Endothelial cell of umbilical vein (primary cell): ENCODE measurements around the gene TMC6. TPM values are rescaled to one million over a fixed set of nuclear protein-coding genes. Genes with fewer than 3 reads are reported as not detected.

Experiments used
- BruUV-seq: library from RNA; stranded (reverse); fragments of 400-500 nt; replicated peaks from 2 replicates; lab custom pipeline; 2021; lab: Mats Ljungman, UMichigan
- CTCF ChIA-PET: fragments of 300-600, 350-600 bp; sonication (Branson Sonifier 250); formaldehyde crosslinking; loops from one replicate; lab custom pipeline; 2021; ENCODE audit warnings: antibody characterized with exemption, inconsistent platforms; lab: Charles Lee
- POLR2A ChIA-PET: fragments of 300-600, 350-600 bp; sonication (Branson Sonifier 250); formaldehyde crosslinking; loops from one replicate; lab custom pipeline; 2021; ENCODE audit warnings: antibody characterized with exemption, inconsistent platforms; lab: Charles Lee
- DNase-seq: peaks from one replicate; pipeline ENCODE4 v3.0.0-alpha.2; 2011; ENCODE audit warnings: low read depth, low spot score
- FAIRE-seq: peaks from 2 replicates; lab custom pipeline; 2011; peaks lifted over from hg19 to GRCh38; lab: Jason Lieb, UNC
- H2AFZ ChIP-seq: 2 replicates; pipeline ENCODE4 v1.6.0; 2012; ENCODE audit warnings: low read depth, low read length, control low read depth, inconsistent platforms
- H3K27ac ChIP-seq: 2 replicates; pipeline ENCODE4 v1.5.1; 2011; ENCODE audit warnings: low read depth, mild to moderate bottlenecking, control low read depth, low read length, moderate library complexity; ENCODE audit not compliant: insufficient read depth
- H3K27me3 ChIP-seq, 2 experiments: 2 replicates each; pipeline versions ENCODE4 v1.6.0 to v1.6.1; 2011; ENCODE audit warnings: low read length in 2 of 2, mixed read lengths in 1 of 2; ENCODE audit not compliant: control insufficient read depth in 2 of 2, insufficient read depth in 2 of 2
- H3K36me3 ChIP-seq, 2 experiments: 2 replicates in 1 of 2; 3 replicates in 1 of 2; pipeline ENCODE4 v1.5.1; 2011; ENCODE audit warnings: low read length in 2 of 2, mild to moderate bottlenecking in 1 of 2, moderate library complexity in 1 of 2; ENCODE audit not compliant: control insufficient read depth in 2 of 2, insufficient read depth in 2 of 2; ENCODE audit errors: extremely low read depth in 1 of 2
- H3K4me1 ChIP-seq: 3 replicates; pipeline ENCODE4 v1.5.1; 2011; ENCODE audit warnings: mild to moderate bottlenecking, low read length; ENCODE audit not compliant: control insufficient read depth, insufficient read depth; ENCODE audit errors: extremely low read depth
- H3K4me2 ChIP-seq: 2 replicates; pipeline ENCODE4 v1.6.1; 2011; ENCODE audit warnings: low read length, control low read depth, mixed read lengths; ENCODE audit not compliant: insufficient read depth
- H3K4me3 ChIP-seq, 3 experiments: fragments of 200-600 bp in 1 of 3; sonication (generic), shearing (Covaris generic) in 1 of 3; replicated peaks in 1 of 3; 2 replicates each; pipeline ENCODE4 v1.5.1; 2011 to 2016; ENCODE audit warnings: control low read depth in 3 of 3, low read length in 3 of 3, mild to moderate bottlenecking in 2 of 3, inconsistent platforms in 1 of 3, low read depth in 1 of 3, moderate library complexity in 1 of 3; ENCODE audit not compliant: insufficient read depth in 1 of 3
- H3K79me2 ChIP-seq: 2 replicates; pipeline ENCODE4 v1.6.0; 2012; ENCODE audit warnings: low read length, inconsistent platforms; ENCODE audit not compliant: control insufficient read depth, insufficient read depth
- H3K9ac ChIP-seq: replicated peaks from 2 replicates; pipeline ENCODE3; 2011; ENCODE audit warnings: low read length, control low read depth; ENCODE audit not compliant: insufficient read depth; ENCODE audit errors: extremely low read depth
- H3K9me1 ChIP-seq: replicated peaks from 3 replicates; pipeline ENCODE4 v1.6.0; 2011; ENCODE audit warnings: mild to moderate bottlenecking, low read length; ENCODE audit not compliant: control insufficient read depth, insufficient read depth; ENCODE audit errors: extremely low read depth
- H3K9me3 ChIP-seq: replicated peaks from 2 replicates; pipeline ENCODE4 v1.5.1; 2012; ENCODE audit warnings: low read length, inconsistent platforms; ENCODE audit not compliant: control insufficient read depth, insufficient read depth
- H4K20me1 ChIP-seq: replicated peaks from 2 replicates; pipeline ENCODE3; 2011; ENCODE audit warnings: mild to moderate bottlenecking, low read length; ENCODE audit not compliant: control insufficient read depth, insufficient read depth; ENCODE audit errors: extremely low read depth
- EZH2 ChIP-seq: IDR thresholded peaks from 2 replicates; pipeline ENCODE4 v1.6.1; 2012; ENCODE audit warnings: borderline replicate concordance, low read depth, mild to moderate bottlenecking, moderate library complexity, low read length, inconsistent platforms; ENCODE audit not compliant: severe bottlenecking
- GATA2 ChIP-seq: IDR thresholded peaks from 2 replicates; pipeline ENCODE4 v1.7.0; 2011; ENCODE audit warnings: low read depth, mild to moderate bottlenecking, moderate library complexity, mixed read lengths, low read length; ENCODE audit not compliant: insufficient read length, insufficient read depth
- MYC ChIP-seq: IDR thresholded peaks from one replicate; pipeline ENCODE4 v1.6.1; 2011; ENCODE audit warnings: mild to moderate bottlenecking, low read depth, low read length
- dilution Hi-C: fragments of 300-500 bp; cut with MboI; formaldehyde crosslinking; loops from one replicate; pipeline ENCODE4 v1.15.0; 2019; ENCODE audit warnings: low sequenced_read_pairs; ENCODE audit not compliant: extremely low pct_ligation_motif_present
- intact Hi-C: fragments of 100-400 bp; cut with micrococcal nuclease; formaldehyde crosslinking; loops from one replicate; pipeline ENCODE4 v1.10.0; 2022
- polyA plus RNA-seq, 4 experiments: library from polyadenylated mRNA; depleted of rRNA in 3 of 4; stranded (reverse) in 3 of 4; unstranded in 1 of 4; fragments of >200 nt; gene quantifications; 2 replicates each; pipeline versions ENCODE4 v1.2.1 to v1.2.3, GENCODE V29; 2011 to 2012; ENCODE audit warnings: missing spikeins in 1 of 4
- total RNA-seq: library from RNA; stranded (reverse); gene quantifications from 2 replicates; pipeline ENCODE4 v1.2.3, GENCODE V29; 2021
- TF ChIP-seq, protein P1 (sequence below), 2 donors: IDR thresholded peaks; 1 replicate in 1 of 2; 2 replicates in 1 of 2; pipeline ENCODE4 v1.5.1; 2011; ENCODE audit warnings: low read length in 2 of 2, mild to moderate bottlenecking in 2 of 2, moderate library complexity in 2 of 2, control low read depth in 1 of 2, inconsistent platforms in 1 of 2, low read depth in 1 of 2; ENCODE audit not compliant: insufficient read depth in 1 of 2; ENCODE audit errors: extremely low read depth in 1 of 2

The TMC6 gene
- total and polyA plus RNA-seq, 2 donors (not counting 3 experiments of a cell fraction or from before 2014, with no cell fraction given): 23.2 to 72.4 TPM

- Histone ChIP-seq H3K4me1 (no peaks in the 10 kb centered on the region), H3K27me3 (no peaks in the 10 kb centered on the region), H3K9ac (no peak overlapping the region), H3K27ac (no peak overlapping the region), H3K79me2 (no peaks in the 10 kb centered on the region), H4K20me1 (no peaks in the 10 kb centered on the region), H3K4me3 (no peak overlapping the region), H3K36me3 (peaks cover 0 to 14% of the 10 kb centered on the region in 2 experiments), H3K9me3 (no peaks in the 10 kb centered on the region), H3K9me1 (no peaks in the 10 kb centered on the region), H3K4me2 (no peak overlapping the region), H2AFZ (no peak overlapping the region)
- BruUV-seq: no TSS peak
- TF ChIP-seq GATA2 (no peak), EZH2 (no peak), MYC (no peak)
- TF ChIP-seq, protein P1, sequence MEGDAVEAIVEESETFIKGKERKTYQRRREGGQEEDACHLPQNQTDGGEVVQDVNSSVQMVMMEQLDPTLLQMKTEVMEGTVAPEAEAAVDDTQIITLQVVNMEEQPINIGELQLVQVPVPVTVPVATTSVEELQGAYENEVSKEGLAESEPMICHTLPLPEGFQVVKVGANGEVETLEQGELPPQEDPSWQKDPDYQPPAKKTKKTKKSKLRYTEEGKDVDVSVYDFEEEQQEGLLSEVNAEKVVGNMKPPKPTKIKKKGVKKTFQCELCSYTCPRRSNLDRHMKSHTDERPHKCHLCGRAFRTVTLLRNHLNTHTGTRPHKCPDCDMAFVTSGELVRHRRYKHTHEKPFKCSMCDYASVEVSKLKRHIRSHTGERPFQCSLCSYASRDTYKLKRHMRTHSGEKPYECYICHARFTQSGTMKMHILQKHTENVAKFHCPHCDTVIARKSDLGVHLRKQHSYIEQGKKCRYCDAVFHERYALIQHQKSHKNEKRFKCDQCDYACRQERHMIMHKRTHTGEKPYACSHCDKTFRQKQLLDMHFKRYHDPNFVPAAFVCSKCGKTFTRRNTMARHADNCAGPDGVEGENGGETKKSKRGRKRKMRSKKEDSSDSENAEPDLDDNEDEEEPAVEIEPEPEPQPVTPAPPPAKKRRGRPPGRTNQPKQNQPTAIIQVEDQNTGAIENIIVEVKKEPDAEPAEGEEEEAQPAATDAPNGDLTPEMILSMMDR (IDR thresholded peaks at IDR 0.05; ENCODE audit: extremely low read depth in 1 of 2, insufficient read depth in 1 of 2, low read depth in 1 of 2, low read length in 2 of 2): no peak
- DNase-seq (no peak), FAIRE-seq (no peak)
- CTCF ChIA-PET: interaction anchor here (1.2 to 4.8 kb wide), 3 partner anchors 8 to 130 kb away, joined by 3 to 17 read pairs (median 5); no protein-coding TSS in a partner anchor
- dilution Hi-C loops: no loop called here
- POLR2A ChIA-PET: no interaction called here
- intact Hi-C loops: no loop called here
Observed at GRCh38 chr17:78120971-78121800, 7.4 kb downstream of the TMC6 start.
